ENCODE measurements around the gene PAOX.

DNA sequence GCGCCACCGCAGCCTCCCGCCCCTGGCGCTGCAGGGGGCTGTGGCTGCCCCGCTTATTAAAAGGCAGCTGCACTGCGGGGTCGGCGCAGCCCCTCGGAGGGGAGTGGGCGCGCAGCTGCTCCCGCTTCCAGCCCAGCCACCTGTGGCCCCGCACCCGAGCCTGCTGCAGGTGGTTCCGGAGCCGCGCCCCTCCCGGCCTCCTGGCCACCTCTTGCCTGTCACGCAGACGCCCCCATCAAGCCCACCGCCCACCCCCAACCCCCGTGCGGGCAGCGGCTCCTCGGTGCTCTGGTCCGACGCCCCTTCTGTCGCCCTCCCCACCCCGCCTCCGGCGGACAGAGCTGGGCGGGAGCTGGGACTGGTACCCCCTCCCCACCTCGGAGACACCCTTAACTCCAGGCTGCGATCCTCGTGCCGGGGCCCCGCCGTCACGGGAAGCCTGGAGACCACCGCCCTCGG, 42.9 kb upstream of the PAOX start:
- TF ChIP-seq, protein P1, sequence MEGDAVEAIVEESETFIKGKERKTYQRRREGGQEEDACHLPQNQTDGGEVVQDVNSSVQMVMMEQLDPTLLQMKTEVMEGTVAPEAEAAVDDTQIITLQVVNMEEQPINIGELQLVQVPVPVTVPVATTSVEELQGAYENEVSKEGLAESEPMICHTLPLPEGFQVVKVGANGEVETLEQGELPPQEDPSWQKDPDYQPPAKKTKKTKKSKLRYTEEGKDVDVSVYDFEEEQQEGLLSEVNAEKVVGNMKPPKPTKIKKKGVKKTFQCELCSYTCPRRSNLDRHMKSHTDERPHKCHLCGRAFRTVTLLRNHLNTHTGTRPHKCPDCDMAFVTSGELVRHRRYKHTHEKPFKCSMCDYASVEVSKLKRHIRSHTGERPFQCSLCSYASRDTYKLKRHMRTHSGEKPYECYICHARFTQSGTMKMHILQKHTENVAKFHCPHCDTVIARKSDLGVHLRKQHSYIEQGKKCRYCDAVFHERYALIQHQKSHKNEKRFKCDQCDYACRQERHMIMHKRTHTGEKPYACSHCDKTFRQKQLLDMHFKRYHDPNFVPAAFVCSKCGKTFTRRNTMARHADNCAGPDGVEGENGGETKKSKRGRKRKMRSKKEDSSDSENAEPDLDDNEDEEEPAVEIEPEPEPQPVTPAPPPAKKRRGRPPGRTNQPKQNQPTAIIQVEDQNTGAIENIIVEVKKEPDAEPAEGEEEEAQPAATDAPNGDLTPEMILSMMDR (IDR thresholded peaks at IDR 0.05; ENCODE audit: insufficient read depth, low read length, poor library complexity, severe bottlenecking), result no peak
- no peak for TF ChIP-seq EZH2phosphoT487 (conservative IDR thresholded peaks at IDR 0.05; ENCODE audit: low read length)
